Tibial nerve (tissue), 4 donors: ENCODE measurements around the gene EML6.

Experiments
- CTCF ChIP-seq, 5 experiments: fragments of 200-600 bp in 3 of 5; fragments of 450-650 bp in 2 of 5; sonication (generic) in 3 of 5; IDR thresholded peaks; one replicate each; pipeline ENCODE4 v1.5.1; 2016 to 2019; ENCODE audit warnings: antibody characterized with exemption in 5 of 5, mild to moderate bottlenecking in 3 of 5, moderate library complexity in 2 of 5
- EP300 ChIP-seq, 2 donors: sonication (generic); formaldehyde crosslinking; IDR thresholded peaks; one replicate each; pipeline ENCODE4 v1.6.1; 2017; ENCODE audit warnings: antibody characterized with exemption in 2 of 2, mild to moderate bottlenecking in 1 of 2
- POLR2A ChIP-seq, 2 donors: fragments of 450-650 bp; IDR thresholded peaks; one replicate each; pipeline ENCODE4 v1.6.1; 2017; ENCODE audit warnings: antibody characterized with exemption in 2 of 2, mild to moderate bottlenecking in 2 of 2, moderate library complexity in 2 of 2

- TF ChIP-seq POLR2A (IDR thresholded peaks at IDR 0.05) (no peak), CTCF (IDR thresholded peaks at IDR 0.05) (no peak), EP300 (IDR thresholded peaks at IDR 0.05) (no peak)
Measured at GRCh38 chr2:54722641-54723040, 821 bp upstream of the EML6 start.
